ENCODE results near the gene ECE1. TPM values are rescaled to one million over a fixed set of nuclear protein-coding genes. Genes with fewer than 3 reads are reported as not detected.

ECE1 gene
- total and polyA plus RNA-seq, 2 of the 8 experiments (the other 6 are each of a cell fraction or from before 2014, with no cell fraction given): 21.4 to 36.8 TPM

- TF ChIP-seq CHD7 (IDR thresholded peaks at IDR 0.05; ENCODE audit: insufficient replicate concordance, low read length) (no peak), TBP (IDR thresholded peaks at IDR 0.05; ENCODE audit: low read depth, low read length) (no peak), SP2 (IDR thresholded peaks at IDR 0.05; ENCODE audit: low read length) (no peak), SP1 (IDR thresholded peaks at IDR 0.05; ENCODE audit: low read depth, low read length) (no peak), TEAD4 (IDR thresholded peaks at IDR 0.05; ENCODE audit: low read depth, low read length) (no peak), CBX8 (IDR thresholded peaks at IDR 0.05; ENCODE audit: borderline replicate concordance, low read depth, low read length) (no peak), MAX (IDR thresholded peaks at IDR 0.05) (no peak), GABPA (IDR thresholded peaks at IDR 0.05; ENCODE audit: borderline replicate concordance, insufficient read depth, low read length) (no peak), SP4 (IDR thresholded peaks at IDR 0.05; ENCODE audit: low read length) (no peak)
- TF ChIP-seq, protein P1, sequence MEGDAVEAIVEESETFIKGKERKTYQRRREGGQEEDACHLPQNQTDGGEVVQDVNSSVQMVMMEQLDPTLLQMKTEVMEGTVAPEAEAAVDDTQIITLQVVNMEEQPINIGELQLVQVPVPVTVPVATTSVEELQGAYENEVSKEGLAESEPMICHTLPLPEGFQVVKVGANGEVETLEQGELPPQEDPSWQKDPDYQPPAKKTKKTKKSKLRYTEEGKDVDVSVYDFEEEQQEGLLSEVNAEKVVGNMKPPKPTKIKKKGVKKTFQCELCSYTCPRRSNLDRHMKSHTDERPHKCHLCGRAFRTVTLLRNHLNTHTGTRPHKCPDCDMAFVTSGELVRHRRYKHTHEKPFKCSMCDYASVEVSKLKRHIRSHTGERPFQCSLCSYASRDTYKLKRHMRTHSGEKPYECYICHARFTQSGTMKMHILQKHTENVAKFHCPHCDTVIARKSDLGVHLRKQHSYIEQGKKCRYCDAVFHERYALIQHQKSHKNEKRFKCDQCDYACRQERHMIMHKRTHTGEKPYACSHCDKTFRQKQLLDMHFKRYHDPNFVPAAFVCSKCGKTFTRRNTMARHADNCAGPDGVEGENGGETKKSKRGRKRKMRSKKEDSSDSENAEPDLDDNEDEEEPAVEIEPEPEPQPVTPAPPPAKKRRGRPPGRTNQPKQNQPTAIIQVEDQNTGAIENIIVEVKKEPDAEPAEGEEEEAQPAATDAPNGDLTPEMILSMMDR (IDR thresholded peaks at IDR 0.05; ENCODE audit: control extremely low read depth in 1 of 3, insufficient read depth in 1 of 3, low read depth in 1 of 3, low read length in 3 of 3): no peak
Observed at GRCh38 chr1:21206117-21206516, 84.1 kb downstream of the ECE1 start (continued).
